H9 (cell line): ENCODE results near the gene PLAC1. TPM values are rescaled to one million over a fixed set of nuclear protein-coding genes. Genes with fewer than 3 reads are reported as not detected.

Source experiments
- DNase-seq: peaks from one replicate; pipeline ENCODE4 v3.0.0-alpha.2; 2017
- H2AFZ ChIP-seq: one replicate; pipeline ENCODE4 v1.6.1; 2013; ENCODE audit warnings: mild to moderate bottlenecking, low read length, control low read depth, moderate library complexity
- H2AK5ac ChIP-seq: 2 replicates; pipeline ENCODE4 v1.6.1; 2013; ENCODE audit warnings: low read length, control low read depth, mixed read lengths; ENCODE audit not compliant: insufficient read length
- H2BK120ac ChIP-seq: one replicate; pipeline ENCODE4 v1.6.1; 2013; ENCODE audit warnings: low read depth, mild to moderate bottlenecking, low read length, control low read depth, inconsistent platforms; ENCODE audit not compliant: poor library complexity, severe bottlenecking
- H2BK12ac ChIP-seq: 2 replicates; pipeline ENCODE4 v1.6.1; 2013; ENCODE audit warnings: low read length, control low read depth, mixed read lengths, low read depth; ENCODE audit not compliant: insufficient read length
- H2BK15ac ChIP-seq: 2 replicates; pipeline ENCODE4 v1.6.1; 2013; ENCODE audit warnings: low read depth, low read length, control low read depth
- H2BK20ac ChIP-seq: one replicate; pipeline ENCODE4 v1.6.1; 2013; ENCODE audit warnings: low read depth, mild to moderate bottlenecking, low read length, control low read depth, inconsistent platforms; ENCODE audit not compliant: poor library complexity, severe bottlenecking
- H2BK5ac ChIP-seq: 2 replicates; pipeline ENCODE4 v1.6.1; 2013; ENCODE audit warnings: low read length, control low read depth, mixed read lengths; ENCODE audit not compliant: insufficient read length
- H3K14ac ChIP-seq: 2 replicates; pipeline ENCODE4 v1.6.1; 2013; ENCODE audit warnings: low read length, control low read depth; ENCODE audit not compliant: insufficient read depth
- H3K18ac ChIP-seq: 2 replicates; pipeline ENCODE4 v1.6.1; 2013; ENCODE audit warnings: low read depth, mild to moderate bottlenecking, mixed read lengths, low read length, control low read depth; ENCODE audit not compliant: insufficient read length
- H3K23ac ChIP-seq: 2 replicates; pipeline ENCODE4 v1.6.1; 2013; ENCODE audit warnings: low read length, control low read depth, mixed read lengths, low read depth; ENCODE audit not compliant: insufficient read length
- H3K23me2 ChIP-seq: 2 replicates; pipeline ENCODE4 v1.6.1; 2013; ENCODE audit warnings: low read depth, mild to moderate bottlenecking, mixed read lengths, low read length, control low read depth; ENCODE audit not compliant: insufficient read length, poor library complexity, severe bottlenecking
- H3K27ac ChIP-seq: 2 replicates; pipeline ENCODE4 v1.5.1; 2013; ENCODE audit warnings: low read length, control low read depth, mixed read lengths, low read depth; ENCODE audit not compliant: insufficient read length
- H3K27me3 ChIP-seq: 2 replicates; pipeline ENCODE4 v1.6.1; 2013; ENCODE audit warnings: low read length, control low read depth, inconsistent platforms; ENCODE audit not compliant: insufficient read depth
- H3K4ac ChIP-seq: 2 replicates; pipeline ENCODE4 v1.6.1; 2013; ENCODE audit warnings: low read depth, mild to moderate bottlenecking, control low read depth, inconsistent platforms, low read length, moderate library complexity
- H3K4me1 ChIP-seq: 2 replicates; pipeline ENCODE4 v1.6.1; 2013; ENCODE audit warnings: low read length, control low read depth, inconsistent platforms; ENCODE audit not compliant: insufficient read depth
- H3K4me2 ChIP-seq: 2 replicates; pipeline ENCODE4 v1.6.1; 2013; ENCODE audit warnings: low read length, control low read depth, mixed read lengths; ENCODE audit not compliant: insufficient read length, insufficient read depth
- H3K56ac ChIP-seq: 2 replicates; pipeline ENCODE4 v1.6.1; 2013; ENCODE audit warnings: low read depth, mild to moderate bottlenecking, mixed read lengths, low read length, control low read depth; ENCODE audit not compliant: insufficient read length
- H3K79me1 ChIP-seq: 2 replicates; pipeline ENCODE4 v1.6.1; 2013; ENCODE audit warnings: low read depth, mild to moderate bottlenecking, moderate library complexity, low read length, control low read depth, inconsistent platforms; ENCODE audit not compliant: insufficient read depth, poor library complexity, severe bottlenecking
- H3K79me2 ChIP-seq: 2 replicates; pipeline ENCODE4 v1.6.1; 2013; ENCODE audit warnings: low read length, control low read depth, inconsistent platforms; ENCODE audit not compliant: insufficient read depth
- H3K9ac ChIP-seq: 2 replicates; pipeline ENCODE4 v1.6.1; 2013; ENCODE audit warnings: low read length, control low read depth, mixed read lengths; ENCODE audit not compliant: insufficient read length; ENCODE audit errors: extremely low read depth
- H3K9me3 ChIP-seq: one replicate; pipeline ENCODE4 v1.6.1; 2013; ENCODE audit warnings: low read depth, low read length, inconsistent platforms; ENCODE audit not compliant: control insufficient read depth
- H3T11ph ChIP-seq: one replicate; pipeline ENCODE4 v1.6.1; 2013; ENCODE audit warnings: mild to moderate bottlenecking, low read length, control low read depth, inconsistent platforms
- H4K20me1 ChIP-seq: one replicate; pipeline ENCODE4 v1.6.1; 2013; ENCODE audit not compliant: control insufficient read depth, insufficient read length, insufficient read depth
- H4K5ac ChIP-seq: 2 replicates; pipeline ENCODE4 v1.6.1; 2013; ENCODE audit warnings: low read depth, mild to moderate bottlenecking, mixed read lengths, low read length, control low read depth; ENCODE audit not compliant: insufficient read length
- H4K8ac ChIP-seq: replicated peaks from 2 replicates; pipeline ENCODE4 v1.6.1; 2013; ENCODE audit warnings: low read length, control low read depth, mixed read lengths, low read depth; ENCODE audit not compliant: insufficient read length
- H4K91ac ChIP-seq: 2 replicates; pipeline ENCODE4 v1.6.1; 2013; ENCODE audit warnings: low read depth, mild to moderate bottlenecking, moderate library complexity, mixed read lengths, low read length, control low read depth; ENCODE audit not compliant: insufficient read length
- H3K27ac Mint-ChIP-seq, 3 experiments: 2 replicates in 2 of 3; 3 replicates in 1 of 3; pipeline ENCODE4 v1.8.0; 2020 to 2021; ENCODE audit warnings: mixed read lengths in 3 of 3, mild to moderate bottlenecking in 1 of 3, moderate library complexity in 1 of 3
- H3K27me3 Mint-ChIP-seq: 2 replicates; pipeline ENCODE4 v1.8.0; 2021; ENCODE audit warnings: low read depth, mild to moderate bottlenecking, moderate library complexity, mixed read lengths
- H3K36me3 Mint-ChIP-seq, 3 experiments: 2 replicates in 2 of 3; 3 replicates in 1 of 3; pipeline ENCODE4 v1.8.0; 2020 to 2021; ENCODE audit warnings: low read depth in 3 of 3, mixed read lengths in 3 of 3; ENCODE audit not compliant: insufficient read depth in 1 of 3
- H3K4me1 Mint-ChIP-seq, 2 experiments: 2 replicates each; pipeline ENCODE4 v1.8.0; 2020; ENCODE audit warnings: mixed read lengths in 2 of 2
- H3K4me3 Mint-ChIP-seq, 2 experiments: 2 replicates in 1 of 2; 3 replicates in 1 of 2; pipeline ENCODE4 v1.8.0; 2020 to 2021; ENCODE audit warnings: mild to moderate bottlenecking in 2 of 2, mixed read lengths in 2 of 2, moderate library complexity in 1 of 2
- H3K9me3 Mint-ChIP-seq, 2 experiments: 2 replicates in 1 of 2; 3 replicates in 1 of 2; pipeline ENCODE4 v1.8.0; 2020; ENCODE audit warnings: mild to moderate bottlenecking in 2 of 2, mixed read lengths in 2 of 2, moderate library complexity in 1 of 2
- CTCF ChIP-seq: fragments of 200-600 bp; sonication (generic); conservative IDR thresholded peaks from 3 replicates; pipeline ENCODE4 v1.8.0; 2021; ENCODE audit warnings: antibody characterized with exemption, mild to moderate bottlenecking
- WGBS: extraction: QIAGEN DNeasy Blood & Tissue Kit; methylation state at CpG from one replicate; pipeline ENCODE4 v1.1.7; 2013; ENCODE audit warnings: missing lambda C conversion rate, low lambda C conversion rate, mixed read lengths; ENCODE audit not compliant: insufficient read length; ENCODE audit errors: extremely low coverage; 5-methylcytosine and 5-hydroxymethylcytosine counted together
- total RNA-seq: library from RNA; stranded (reverse); gene quantifications from 2 replicates; pipeline ENCODE4 v1.2.1, GENCODE V29; 2021

Gene PLAC1
- total RNA-seq, 1 experiment from 2014 or later = 0.68 TPM

- Histone ChIP-seq H4K91ac (no peak overlapping the region), H2BK20ac (no peak overlapping the region), H3K79me2 (no peaks in the 10 kb centered on the region), H2AFZ (no peak overlapping the region), H3K14ac (no peak overlapping the region), H3K79me1 (no peaks in the 10 kb centered on the region), H4K5ac (no peak overlapping the region), H2BK12ac (no peak overlapping the region), H3K23ac (no peak overlapping the region), H3K27me3 (no peaks in the 10 kb centered on the region), H2BK5ac (no peak overlapping the region), H2BK120ac (no peak overlapping the region), H3T11ph (no peak overlapping the region), H2BK15ac (no peak overlapping the region), H3K4me1 (no peaks in the 10 kb centered on the region), H3K27ac (no peak overlapping the region), H3K4me2 (no peak overlapping the region), H3K18ac (no peak overlapping the region), H3K9me3 (no peaks in the 10 kb centered on the region), H3K9ac (no peak overlapping the region), H4K20me1 (no peaks in the 10 kb centered on the region), H3K4ac (no peak overlapping the region), H3K23me2 (no peaks in the 10 kb centered on the region), H4K8ac (no peak overlapping the region), H2AK5ac (no peak overlapping the region), H3K56ac (no peak overlapping the region)
- no peak for DNase-seq
- Mint-ChIP-seq H3K27me3 (no peaks in the 10 kb centered on the region), H3K9me3 (peaks cover 2 to 55% of the 10 kb centered on the region in 2 experiments; a peak in 3 of 5 replicates), H3K4me3 (no peak overlapping the region), H3K36me3 (peaks cover 0 to 4% (median 0%) of the 10 kb centered on the region in 3 experiments; a peak in 1 of 7 replicates), H3K4me1 (no peaks in the 10 kb centered on the region), H3K27ac (no peak overlapping the region)
- no peak for TF ChIP-seq CTCF
- WGBS = no CpG with 5 or more reads among the region's 2 CpGs
Observed at GRCh38 chrX:134647477-134647877, 10.8 kb downstream of the PLAC1 start.
